Lower leg skin (tissue), 4 donors: ENCODE data around the gene CRTAP. TPM values are rescaled to one million over a fixed set of nuclear protein-coding genes. Genes with fewer than 3 reads are reported as not detected.

ENCODE experiments used
- DNase-seq, 2 donors: peaks; one replicate each; pipeline ENCODE4 v3.0.0-alpha.2; 2019; ENCODE audit warnings: low spot score in 2 of 2
- H3K4me3 ChIP-seq: fragments of 200-600 bp; sonication (generic); 2 replicates; pipeline ENCODE4 v1.5.1; 2017; ENCODE audit warnings: mild to moderate bottlenecking, low read depth; ENCODE audit not compliant: poor library complexity, severe bottlenecking
- POLR2A ChIP-seq, 2 donors: fragments of 450-650 bp; IDR thresholded peaks; one replicate each; pipeline ENCODE4 v1.6.1; 2016 to 2017; ENCODE audit warnings: antibody characterized with exemption in 2 of 2, mild to moderate bottlenecking in 1 of 2, moderate library complexity in 1 of 2
- WGBS, 2 donors: methylation state at CpG; one replicate each; pipeline ENCODE4 v1.1.5; 2018; 5-methylcytosine and 5-hydroxymethylcytosine counted together
- intact Hi-C: fragments of 100-400 bp; cut with DNase I; formaldehyde crosslinking; loops from one replicate; pipeline ENCODE4 v1.15.0; 2023; ENCODE audit warnings: low total_unique reads
- total RNA-seq, 4 donors: library from RNA; depleted of rRNA; stranded (reverse); fragments of >200 nt; gene quantifications; one replicate each; pipeline ENCODE4 v1.1.0, GENCODE V29; 2016
- TF ChIP-seq, protein P1 (sequence below), 3 donors: fragments of 450-650 bp; IDR thresholded peaks; one replicate each; pipeline ENCODE4 v1.5.1; 2016; ENCODE audit warnings: antibody characterized with exemption in 3 of 3, mild to moderate bottlenecking in 3 of 3, moderate library complexity in 2 of 3

Gene CRTAP
- total RNA-seq, 4 donors from 2014 or later = 130 to 258 (median 196) TPM

DNA sequence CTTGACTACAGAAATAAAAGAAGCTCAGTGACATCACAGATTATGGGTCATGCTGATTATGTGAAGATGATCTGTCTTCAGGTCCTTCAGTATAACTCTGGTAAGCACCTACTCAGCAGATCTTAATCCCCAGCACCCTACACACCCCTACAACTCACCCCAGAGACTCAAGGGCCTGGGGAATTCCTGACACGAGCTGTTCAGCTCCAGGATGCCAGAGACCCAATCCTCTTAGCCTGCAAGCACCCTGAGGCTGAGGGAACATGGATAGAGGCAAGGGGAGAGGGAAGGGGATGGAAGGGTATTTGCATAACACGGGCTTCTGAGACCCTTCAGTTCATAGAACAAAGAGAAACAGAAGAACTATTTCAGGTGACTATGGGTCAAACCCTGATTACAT lies 29.9 kb upstream of the CRTAP start:
- WGBS, 2 donors = 80 to 81% methylated on average over 2 of the region's 2 CpGs
- DNase-seq = no peak
- TF ChIP-seq POLR2A (IDR thresholded peaks at IDR 0.05) = no peak
- TF ChIP-seq, protein P1, sequence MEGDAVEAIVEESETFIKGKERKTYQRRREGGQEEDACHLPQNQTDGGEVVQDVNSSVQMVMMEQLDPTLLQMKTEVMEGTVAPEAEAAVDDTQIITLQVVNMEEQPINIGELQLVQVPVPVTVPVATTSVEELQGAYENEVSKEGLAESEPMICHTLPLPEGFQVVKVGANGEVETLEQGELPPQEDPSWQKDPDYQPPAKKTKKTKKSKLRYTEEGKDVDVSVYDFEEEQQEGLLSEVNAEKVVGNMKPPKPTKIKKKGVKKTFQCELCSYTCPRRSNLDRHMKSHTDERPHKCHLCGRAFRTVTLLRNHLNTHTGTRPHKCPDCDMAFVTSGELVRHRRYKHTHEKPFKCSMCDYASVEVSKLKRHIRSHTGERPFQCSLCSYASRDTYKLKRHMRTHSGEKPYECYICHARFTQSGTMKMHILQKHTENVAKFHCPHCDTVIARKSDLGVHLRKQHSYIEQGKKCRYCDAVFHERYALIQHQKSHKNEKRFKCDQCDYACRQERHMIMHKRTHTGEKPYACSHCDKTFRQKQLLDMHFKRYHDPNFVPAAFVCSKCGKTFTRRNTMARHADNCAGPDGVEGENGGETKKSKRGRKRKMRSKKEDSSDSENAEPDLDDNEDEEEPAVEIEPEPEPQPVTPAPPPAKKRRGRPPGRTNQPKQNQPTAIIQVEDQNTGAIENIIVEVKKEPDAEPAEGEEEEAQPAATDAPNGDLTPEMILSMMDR (IDR thresholded peaks at IDR 0.05) = no peak
- intact Hi-C loops = no loop called here
- H3K4me3 ChIP-seq = no peak overlapping the region

DNA sequence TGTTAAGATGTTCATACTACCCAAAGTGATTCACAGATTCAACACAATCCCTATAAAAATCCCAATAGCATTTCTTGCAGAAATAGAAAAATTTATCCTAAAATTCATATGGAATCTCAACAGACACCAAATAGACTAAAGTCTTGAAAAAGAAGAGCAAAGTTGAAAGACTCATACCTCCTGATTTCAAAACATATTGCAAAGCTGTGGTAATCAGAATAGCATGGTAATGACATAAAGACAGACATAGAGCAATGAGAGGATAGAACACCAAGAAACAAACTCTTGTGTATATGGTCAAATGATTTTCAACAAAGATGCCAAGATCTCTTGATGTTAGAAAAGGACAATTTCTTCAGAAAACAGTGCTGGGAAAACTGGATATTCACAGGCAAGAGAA lies 25.1 kb upstream of the CRTAP start:
- TF ChIP-seq, protein P1 (IDR thresholded peaks at IDR 0.05) = no peak
- TF ChIP-seq POLR2A (IDR thresholded peaks at IDR 0.05) = no peak
- H3K4me3 ChIP-seq = no peak overlapping the region
- DNase-seq = no peak
- intact Hi-C loops = no loop called here

DNA sequence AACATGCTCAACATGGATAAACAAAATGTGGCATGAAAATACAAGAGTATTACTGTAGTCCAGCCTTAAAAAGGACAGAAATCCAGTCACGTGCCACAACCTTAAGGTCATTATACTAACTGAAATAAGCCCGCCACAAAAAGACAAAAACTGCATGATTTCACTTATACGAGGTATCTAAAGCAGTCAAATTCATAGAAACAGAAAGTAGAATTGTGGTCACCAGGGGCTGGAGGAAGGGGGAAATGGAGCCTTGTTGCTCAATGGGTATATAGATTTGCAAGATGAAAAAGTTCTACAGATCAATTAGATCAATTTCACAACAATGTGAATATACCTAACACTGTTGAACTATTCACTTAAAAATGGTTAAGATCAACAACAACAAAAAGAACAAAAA lies 24.3 kb upstream of the CRTAP start:
- no peak for DNase-seq
- intact Hi-C loops = no loop called here
- 86 to 94% methylated on average over 3 of the region's 3 CpGs for WGBS, 2 donors
- H3K4me3 ChIP-seq = no peak overlapping the region
- TF ChIP-seq POLR2A (IDR thresholded peaks at IDR 0.05) = no peak
- TF ChIP-seq, protein P1 (IDR thresholded peaks at IDR 0.05) = no peak

DNA sequence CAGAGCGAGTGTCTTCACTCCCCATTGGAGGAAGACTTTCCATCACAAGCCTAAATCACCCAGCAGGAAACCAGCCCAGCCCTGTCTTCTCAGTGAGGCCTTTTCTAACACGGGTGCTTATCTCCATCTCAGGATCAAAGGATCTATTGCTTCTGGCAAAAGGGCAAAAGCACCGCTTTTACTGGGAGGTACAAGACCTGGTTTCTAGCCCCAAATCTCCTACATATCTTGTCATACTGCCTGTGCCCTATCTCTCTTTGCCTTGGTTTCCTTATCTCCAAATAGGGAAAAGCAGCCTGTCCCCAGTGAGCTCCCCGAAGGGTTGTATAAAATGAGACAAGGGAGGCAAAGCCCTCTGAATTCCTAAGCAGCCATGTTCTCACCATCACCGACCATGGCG lies 22.1 kb upstream of the CRTAP start:
- WGBS, 2 donors = 70 to 73% methylated on average over 6 of the region's 6 CpGs
- DNase-seq = no peak
- intact Hi-C loops = no loop called here
- TF ChIP-seq, protein P1 (IDR thresholded peaks at IDR 0.05) = no peak
- no peak for TF ChIP-seq POLR2A (IDR thresholded peaks at IDR 0.05)
- H3K4me3 ChIP-seq = no peak overlapping the region

DNA sequence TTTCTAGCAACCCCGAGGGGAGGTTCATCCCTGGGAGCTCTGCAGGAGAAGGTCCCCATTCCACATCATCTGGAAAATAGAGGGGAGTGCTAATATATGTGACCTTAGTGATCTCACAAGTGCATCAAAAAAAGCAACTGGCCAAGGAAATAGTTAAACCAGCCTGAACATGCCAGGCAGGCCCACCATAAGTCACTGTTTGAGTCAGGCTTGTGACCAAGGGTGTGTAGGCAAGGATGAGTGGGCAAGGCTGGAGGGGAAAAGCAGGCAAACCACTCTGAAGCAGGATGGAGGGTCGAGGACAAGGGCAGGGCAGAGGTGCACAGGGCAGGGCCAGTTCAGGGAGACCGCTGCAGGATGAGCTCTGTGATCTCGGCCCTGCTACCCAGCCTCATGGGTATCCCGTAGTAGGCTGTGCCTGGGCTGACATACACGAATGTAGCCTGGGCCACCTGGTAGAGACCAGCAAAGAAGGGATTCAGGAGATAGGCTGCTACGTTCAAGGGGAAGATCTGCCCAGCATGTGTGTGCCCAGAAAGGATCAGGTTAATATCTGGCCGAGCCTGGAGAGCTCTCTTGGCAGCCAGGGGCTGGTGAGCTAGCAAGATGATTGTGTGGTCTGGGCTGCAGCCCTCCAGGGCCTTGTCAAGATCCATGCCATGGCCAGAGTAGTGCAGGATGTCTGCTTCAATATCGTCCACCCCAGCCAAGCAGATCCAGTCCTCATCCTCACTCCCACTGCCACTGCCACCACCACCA lies 21.1 kb upstream of the CRTAP start:
- intact Hi-C loops = no loop called here
- no peak for DNase-seq
- WGBS, 2 donors = 85 to 87% methylated on average over 9 of the region's 9 CpGs
- no peak overlapping the region for H3K4me3 ChIP-seq
- TF ChIP-seq, protein P1 (IDR thresholded peaks at IDR 0.05) = no peak
- no peak for TF ChIP-seq POLR2A (IDR thresholded peaks at IDR 0.05)

DNA sequence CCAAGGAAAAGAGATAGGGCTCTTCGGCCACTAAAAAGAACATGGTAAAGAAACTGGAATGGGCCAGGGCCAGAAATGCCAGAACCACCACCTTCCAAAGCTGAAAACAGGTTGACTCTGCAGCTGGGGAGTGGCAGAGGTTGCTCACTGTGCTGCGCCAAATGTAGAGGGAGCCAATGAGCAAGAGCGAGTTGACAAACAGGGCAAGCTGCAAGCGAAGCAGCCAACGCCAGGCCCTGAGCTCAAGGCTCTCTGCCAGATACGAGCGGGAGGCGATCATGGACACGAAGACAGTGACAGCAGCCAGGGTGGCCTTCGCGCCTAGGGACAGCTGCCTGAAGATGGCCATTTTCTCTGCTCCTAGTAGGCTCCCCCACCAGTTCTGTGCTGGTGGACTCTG lies 20.0 kb upstream of the CRTAP start:
- WGBS, 2 donors = 93 to 97% methylated on average over 11 of the region's 11 CpGs
- intact Hi-C loops = no loop called here
- no peak for TF ChIP-seq POLR2A (IDR thresholded peaks at IDR 0.05)
- TF ChIP-seq, protein P1 (IDR thresholded peaks at IDR 0.05) = no peak
- DNase-seq = no peak
- no peak overlapping the region for H3K4me3 ChIP-seq
